ENCODE results near the gene NOS2.

GRCh38 chr17:27798376-27798775 is 2.0 kb downstream of the NOS2 start:
- TF ChIP-seq POLR2A (IDR thresholded peaks at IDR 0.05): no peak
- TF ChIP-seq, protein P1, sequence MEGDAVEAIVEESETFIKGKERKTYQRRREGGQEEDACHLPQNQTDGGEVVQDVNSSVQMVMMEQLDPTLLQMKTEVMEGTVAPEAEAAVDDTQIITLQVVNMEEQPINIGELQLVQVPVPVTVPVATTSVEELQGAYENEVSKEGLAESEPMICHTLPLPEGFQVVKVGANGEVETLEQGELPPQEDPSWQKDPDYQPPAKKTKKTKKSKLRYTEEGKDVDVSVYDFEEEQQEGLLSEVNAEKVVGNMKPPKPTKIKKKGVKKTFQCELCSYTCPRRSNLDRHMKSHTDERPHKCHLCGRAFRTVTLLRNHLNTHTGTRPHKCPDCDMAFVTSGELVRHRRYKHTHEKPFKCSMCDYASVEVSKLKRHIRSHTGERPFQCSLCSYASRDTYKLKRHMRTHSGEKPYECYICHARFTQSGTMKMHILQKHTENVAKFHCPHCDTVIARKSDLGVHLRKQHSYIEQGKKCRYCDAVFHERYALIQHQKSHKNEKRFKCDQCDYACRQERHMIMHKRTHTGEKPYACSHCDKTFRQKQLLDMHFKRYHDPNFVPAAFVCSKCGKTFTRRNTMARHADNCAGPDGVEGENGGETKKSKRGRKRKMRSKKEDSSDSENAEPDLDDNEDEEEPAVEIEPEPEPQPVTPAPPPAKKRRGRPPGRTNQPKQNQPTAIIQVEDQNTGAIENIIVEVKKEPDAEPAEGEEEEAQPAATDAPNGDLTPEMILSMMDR (IDR thresholded peaks at IDR 0.05): no peak

All from lower leg skin (tissue), 3 donors.